Endothelial cell of umbilical vein (primary cell): Measurements from ENCODE around the gene RLIM.

Source experiments
- CTCF ChIP-seq, 2 donors: IDR thresholded peaks; 1 replicate in 1 of 2; 2 replicates in 1 of 2; pipeline ENCODE4 v1.5.1; 2011; ENCODE audit warnings: low read length in 2 of 2, mild to moderate bottlenecking in 2 of 2, moderate library complexity in 2 of 2, control low read depth in 1 of 2, inconsistent platforms in 1 of 2, low read depth in 1 of 2; ENCODE audit not compliant: insufficient read depth in 1 of 2; ENCODE audit errors: extremely low read depth in 1 of 2
- EZH2 ChIP-seq: IDR thresholded peaks from 2 replicates; pipeline ENCODE4 v1.6.1; 2012; ENCODE audit warnings: borderline replicate concordance, low read depth, mild to moderate bottlenecking, moderate library complexity, low read length, inconsistent platforms; ENCODE audit not compliant: severe bottlenecking
- MAX ChIP-seq: IDR thresholded peaks from 2 replicates; pipeline ENCODE4 v1.6.1; 2011; ENCODE audit not compliant: insufficient read depth, insufficient read length
- MYC ChIP-seq: IDR thresholded peaks from one replicate; pipeline ENCODE4 v1.6.1; 2011; ENCODE audit warnings: mild to moderate bottlenecking, low read depth, low read length
- POLR2A ChIP-seq: IDR thresholded peaks from 2 replicates; pipeline ENCODE4 v1.6.1; 2012; ENCODE audit warnings: low read depth, mild to moderate bottlenecking, control low read depth, low read length
- POLR2AphosphoS5 ChIP-seq: IDR thresholded peaks from 2 replicates; pipeline ENCODE4 v1.6.1; 2012; ENCODE audit warnings: low read depth, mild to moderate bottlenecking, control low read depth, low read length, moderate library complexity; ENCODE audit not compliant: insufficient read depth

- TF ChIP-seq CTCF (IDR thresholded peaks at IDR 0.05; ENCODE audit: extremely low read depth in 1 of 2, insufficient read depth in 1 of 2, low read depth in 1 of 2, low read length in 2 of 2), result peak in 1 of 2 donors; percentile 2
- TF ChIP-seq MAX, result no peak
- TF ChIP-seq POLR2AphosphoS5, result no peak
- no peak for TF ChIP-seq POLR2A
- no peak for TF ChIP-seq EZH2
- no peak for TF ChIP-seq MYC
Observed at GRCh38 chrX:74536832-74537371, 77.5 kb downstream of the RLIM start.
